HG03097 (cell line): ENCODE measurements around the gene SQSTM1.
"Not testable (repeated sequence)": the region's sequence is repeated elsewhere in the genome, so short reads cannot be mapped to it uniquely, and the experiment has no call there.

Source experiments
- ATAC-seq: cut with Tn5 transposase; IDR thresholded peaks from one replicate; pipeline ENCODE4 v1.9.1; 2021; ENCODE audit not compliant: unreplicated experiment, low FRiP score

The SQSTM1 gene

DNA sequence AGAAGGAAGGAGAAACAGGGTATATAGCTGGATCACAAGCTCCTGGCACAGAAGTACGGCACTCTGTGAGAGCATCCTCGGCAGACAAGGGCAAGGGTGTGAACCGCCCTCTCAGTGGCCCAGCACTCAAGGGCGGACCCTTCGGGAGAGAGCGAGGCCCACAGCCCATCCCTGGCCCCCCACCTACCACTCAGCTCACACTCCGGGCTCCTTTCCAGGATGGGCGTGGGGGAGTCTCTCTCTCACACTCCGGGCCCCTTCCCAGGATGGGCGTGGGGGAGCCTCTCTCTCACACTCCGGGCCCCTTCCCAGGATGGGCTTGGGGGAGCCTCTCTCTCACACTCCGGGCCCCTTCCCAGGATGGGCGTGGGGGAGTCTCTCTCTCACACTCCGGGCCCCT is 50.8 kb downstream of the SQSTM1 start:
- not testable (repeated sequence) for ATAC-seq

DNA sequence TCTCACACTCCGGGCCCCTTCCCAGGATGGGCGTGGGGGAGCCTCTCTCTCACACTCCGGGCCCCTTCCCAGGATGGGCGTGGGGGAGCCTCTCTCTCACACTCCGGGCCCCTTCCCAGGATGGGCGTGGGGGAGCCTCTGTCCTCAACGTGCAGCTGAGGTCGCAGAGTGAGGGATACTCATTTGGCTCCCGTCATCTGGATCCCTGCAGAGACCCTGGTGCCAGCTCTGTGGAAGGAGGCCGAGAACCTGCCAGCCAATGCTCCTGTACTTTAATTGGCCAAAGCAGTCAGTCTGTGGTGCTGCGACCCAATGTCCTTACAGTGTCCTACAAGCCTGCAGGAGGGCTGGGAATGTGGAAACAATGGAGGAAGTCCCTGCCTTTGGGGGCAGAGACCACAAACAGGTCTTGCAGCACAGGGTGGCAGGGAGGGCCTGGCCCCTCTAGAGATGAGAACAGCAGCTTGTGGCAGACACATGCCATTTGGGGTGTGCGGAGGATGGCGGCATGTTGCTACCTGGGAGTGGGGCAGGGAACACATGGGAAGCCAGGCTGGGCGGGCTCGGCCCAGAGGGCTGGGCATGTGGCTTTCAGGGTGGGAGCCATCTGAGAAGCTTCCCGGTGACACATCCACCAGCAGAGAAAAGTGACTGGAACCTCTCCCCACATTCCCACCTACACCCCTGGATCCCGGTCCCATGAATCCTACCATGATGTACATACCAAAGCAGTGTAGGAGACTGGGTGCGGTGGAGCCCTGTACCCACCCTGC is 51.5 kb downstream of the SQSTM1 start:
- no peak for ATAC-seq

DNA sequence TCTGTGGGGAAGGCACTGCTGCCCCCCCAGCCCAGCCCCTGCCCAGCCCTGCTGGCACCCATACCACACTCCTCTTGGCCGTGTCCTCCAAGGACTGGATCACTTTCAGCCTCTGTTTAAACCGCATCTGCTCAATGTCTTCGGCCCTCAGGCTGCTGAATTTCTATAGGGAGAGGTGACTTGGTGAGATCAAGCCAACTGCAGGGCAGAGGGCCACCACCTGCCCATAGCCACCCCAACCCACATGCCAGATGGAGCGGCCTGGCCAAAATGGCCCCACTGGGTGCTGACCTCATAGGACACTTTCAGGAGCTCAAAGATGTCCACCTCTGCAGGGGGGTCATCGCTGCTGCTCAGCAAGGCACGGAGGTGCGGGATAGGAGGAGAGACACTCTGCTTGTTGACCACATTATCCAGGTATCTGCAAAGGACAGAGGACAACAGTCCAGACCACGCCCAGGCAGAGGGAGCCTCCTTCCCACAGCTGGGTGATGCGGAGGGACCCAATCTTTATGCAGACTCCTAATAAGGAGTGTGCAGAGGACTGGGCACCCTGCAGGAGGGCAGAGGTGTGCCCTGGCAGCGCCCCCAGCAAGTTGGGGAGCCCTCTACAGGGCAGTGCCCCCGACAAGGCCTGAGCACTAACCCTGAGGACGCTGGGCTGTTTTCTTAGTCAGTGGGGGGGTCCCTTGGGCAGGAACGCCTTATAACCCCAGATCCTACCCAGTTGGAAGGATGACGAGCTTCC is 52.3 kb downstream of the SQSTM1 start:
- ATAC-seq, result no peak

DNA sequence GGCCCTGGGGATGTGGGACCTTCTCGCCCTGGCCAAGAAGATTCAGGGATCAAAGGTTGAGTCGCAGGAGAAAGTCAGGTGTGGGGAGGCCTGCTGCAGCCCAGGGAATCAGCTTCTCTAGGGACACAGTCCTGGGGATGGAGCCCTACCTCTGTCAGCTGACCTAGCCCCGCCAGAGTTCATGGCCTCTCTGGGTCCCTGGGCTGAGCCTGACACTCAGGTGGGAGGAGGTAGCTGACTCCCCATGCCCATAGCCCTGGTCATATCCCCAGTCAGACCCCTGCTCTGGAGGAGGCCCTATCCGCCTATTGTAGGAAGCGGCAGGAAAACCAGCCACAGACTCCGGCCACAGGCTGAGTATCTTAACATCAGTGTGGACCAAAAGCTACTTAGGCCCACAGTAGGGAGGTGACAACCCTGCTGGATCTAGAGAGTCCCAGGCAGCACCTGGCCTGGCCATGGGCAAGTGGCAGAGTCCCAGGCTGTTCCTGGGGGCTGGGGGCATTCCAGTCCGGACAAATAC is 52.9 kb downstream of the SQSTM1 start:
- ATAC-seq, result no peak

DNA sequence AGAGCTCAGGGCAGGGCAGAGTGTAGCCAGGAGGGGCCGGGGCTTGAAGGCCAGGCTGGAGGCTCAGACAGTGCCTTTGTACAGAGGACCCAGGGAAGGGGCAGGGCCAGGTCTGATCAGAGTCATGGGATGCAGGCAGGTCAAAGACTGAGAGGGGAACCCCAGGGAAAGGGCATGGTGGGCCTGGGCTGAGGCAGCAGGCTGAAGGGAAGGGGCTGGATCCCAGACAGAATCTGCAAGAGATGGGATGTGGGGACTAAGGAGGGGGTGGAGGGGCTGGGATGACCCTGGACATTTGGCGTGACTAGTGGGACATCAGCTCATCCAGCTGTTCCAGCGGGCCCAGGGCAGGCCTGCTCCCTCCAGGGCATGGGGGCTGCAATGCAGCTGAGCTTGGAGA is 53.4 kb downstream of the SQSTM1 start:
- ATAC-seq, result no peak

DNA sequence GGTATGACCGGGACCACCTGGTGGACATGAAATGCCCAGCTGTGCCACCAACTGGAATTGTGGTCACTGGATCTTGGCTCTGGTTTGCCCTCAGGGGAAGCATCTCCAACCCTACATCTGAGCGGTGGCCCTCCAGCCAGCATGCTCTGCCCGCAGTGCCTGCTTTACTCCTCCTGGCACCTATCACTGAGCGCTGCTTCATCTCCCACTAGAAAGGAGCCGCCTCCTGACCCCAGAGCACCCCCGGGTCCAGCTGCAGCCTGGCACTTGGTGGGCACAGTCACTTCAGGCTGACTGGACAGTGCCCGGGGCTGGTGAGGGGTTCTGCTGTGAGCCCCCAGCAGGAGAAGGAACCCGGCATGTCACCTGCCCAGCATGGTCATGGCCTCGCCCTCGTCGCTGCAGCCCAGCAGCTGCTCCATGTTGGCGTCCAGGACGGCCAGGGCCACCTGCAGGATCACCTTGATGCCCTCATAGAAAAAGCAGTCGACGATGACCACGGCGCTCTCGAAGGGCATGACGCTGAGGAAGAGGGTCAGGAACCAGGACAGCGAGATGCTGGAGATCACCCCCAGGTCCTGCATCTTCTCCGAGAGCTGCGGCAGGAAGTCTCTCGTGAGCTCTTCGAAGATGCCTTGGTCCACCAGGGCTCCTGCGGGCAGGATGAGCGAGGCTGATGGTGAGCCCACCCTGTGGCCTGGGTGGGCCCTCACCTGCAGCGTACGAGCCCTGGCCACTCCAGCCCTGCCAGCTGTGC is 54.0 kb downstream of the SQSTM1 start:
- ATAC-seq, result no peak

DNA sequence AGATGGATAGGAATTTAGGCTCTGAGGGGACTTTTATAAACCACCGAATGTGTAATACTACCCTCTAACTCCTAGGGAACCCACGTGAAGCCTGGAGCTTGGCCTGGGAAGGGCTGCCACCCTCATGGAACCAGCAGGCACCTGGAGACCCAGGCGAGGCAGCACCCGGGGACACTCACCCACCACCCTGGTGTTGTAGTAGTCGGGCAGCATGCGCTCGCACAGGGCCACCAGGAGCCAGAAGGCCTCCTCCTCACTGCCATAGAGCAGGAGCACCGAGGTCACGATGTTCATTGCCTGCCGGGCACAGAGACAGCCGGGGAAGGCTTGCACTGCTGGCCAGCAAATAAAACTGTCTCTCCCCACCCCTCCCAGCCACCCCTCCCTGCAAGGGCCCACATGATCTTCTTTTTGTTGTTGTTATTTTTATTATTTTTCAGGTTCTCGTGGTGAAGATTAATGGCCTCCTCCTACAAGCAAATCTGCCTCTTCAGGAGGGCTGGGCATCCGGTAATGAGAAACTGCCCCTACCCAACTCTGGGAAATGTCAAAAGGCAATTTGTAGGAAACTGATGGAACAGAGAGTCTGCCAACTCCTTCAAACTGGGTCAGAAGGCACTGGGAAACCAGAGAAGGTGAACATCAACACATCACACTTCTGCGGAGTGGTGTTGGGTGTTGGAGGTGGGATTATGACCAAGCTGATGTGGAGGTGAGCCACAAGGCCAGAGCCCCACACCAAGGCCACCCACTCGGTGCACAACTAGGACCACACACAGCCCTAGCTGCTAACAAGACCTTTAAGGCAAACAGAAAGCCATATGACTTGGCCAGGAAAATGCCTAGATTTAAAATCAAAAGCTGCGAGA is 55.3 kb downstream of the SQSTM1 start:
- ATAC-seq, result no peak

DNA sequence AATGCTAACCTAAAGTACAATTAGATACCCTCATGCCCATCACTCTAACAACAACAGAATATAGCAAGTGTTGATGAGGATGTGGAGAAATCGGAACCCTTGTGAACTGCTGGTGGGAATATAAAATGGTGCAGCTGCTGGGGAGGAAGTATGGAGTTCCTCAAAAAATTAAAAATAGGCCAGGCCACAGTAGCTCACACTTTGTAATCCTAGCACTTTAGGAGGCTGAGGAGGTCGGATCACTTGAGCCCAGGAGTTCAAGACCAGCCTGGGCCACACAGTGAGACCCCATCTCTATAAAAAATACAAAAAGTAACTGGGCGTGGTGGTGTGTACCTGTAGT is 55.9 kb downstream of the SQSTM1 start:
- ATAC-seq, result no peak

DNA sequence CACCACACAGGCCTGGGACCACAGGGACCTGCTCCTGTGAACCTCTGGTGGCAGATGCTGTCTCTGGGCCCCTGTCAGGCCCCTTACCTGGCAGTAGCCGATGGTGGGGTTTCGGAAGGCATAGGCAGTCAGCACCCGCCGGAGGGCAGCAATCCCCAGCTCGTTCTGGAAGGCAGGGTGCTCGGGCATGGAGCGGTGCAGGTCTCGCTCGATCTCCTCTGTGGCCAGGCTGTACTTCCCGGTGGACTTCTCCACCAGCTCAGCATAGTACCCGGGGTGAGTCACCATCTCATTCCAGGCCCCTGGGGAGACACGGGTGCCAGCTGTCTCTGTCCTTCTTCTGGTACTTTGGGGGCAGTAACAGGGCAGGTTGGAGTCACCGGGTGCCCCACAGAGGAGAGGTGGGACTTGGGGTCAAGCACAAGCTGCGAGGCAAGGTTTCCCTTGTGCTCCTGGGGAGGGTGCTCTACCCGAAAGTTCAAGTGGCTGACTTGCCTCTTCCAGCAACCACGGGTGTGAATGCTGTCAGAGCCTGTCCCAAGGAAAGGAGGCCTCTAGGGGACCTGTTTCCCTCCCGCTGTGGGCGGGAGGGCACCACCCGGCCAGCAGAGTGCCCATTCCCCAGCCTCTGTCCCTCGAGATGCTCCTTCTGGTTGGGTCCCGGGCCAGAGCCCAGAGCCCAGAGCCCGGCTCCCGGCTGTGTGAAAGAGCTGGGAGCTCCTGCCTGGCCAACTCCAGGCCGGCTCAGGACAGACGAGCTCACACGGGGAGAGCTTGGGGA is 57.7 kb downstream of the SQSTM1 start:
- no peak for ATAC-seq

DNA sequence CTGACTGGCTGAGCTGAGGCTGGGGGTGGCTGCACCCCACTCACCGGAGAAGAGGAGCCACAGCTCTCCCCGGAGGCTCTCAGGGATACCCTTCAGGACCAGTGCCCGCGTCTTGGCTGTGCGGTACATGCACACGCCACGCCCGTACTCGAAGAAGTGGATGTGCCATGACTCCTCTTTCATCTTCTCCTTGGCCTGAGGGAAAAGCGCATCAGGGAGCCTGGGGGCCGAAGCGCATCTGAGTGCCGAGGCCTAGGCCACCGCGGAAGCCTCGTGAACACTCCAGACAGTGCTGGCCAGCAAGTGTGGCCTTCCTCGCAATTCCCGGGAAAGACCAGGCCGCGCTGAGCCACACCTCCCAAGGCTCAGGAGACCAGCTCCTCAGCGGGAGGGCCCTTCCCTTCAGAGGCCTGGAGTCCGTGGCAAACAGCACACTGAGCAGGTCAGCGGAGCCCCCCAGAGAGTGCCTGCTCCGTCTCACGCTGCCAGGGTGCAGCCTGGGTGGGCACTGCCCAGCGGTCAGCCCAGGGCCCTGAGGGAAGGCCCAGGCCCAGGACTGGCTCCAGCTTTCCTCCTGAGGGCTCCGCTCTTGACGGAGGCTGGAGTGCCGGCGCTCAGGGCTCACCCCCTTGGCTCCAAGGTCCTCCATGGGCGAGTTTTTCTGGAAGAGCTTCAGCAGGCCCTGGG is 58.4 kb downstream of the SQSTM1 start:
- no peak for ATAC-seq

DNA sequence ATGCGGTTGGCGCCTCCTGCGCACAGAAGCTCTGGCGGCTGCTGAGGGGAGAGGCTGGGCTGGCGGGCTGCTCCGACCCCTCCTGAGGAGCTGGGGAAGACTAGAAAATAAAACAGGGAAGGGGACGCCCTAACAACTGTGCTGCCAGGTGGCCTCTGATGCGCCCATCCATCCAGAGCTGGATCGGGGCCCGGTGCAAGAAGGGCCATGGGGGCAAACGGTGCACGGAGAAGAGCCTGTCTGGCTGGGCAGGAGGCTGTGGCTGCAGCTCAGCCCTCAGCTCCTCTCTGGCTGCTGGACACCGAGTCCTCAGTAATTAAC is 58.9 kb downstream of the SQSTM1 start:
- ATAC-seq, result no peak

DNA sequence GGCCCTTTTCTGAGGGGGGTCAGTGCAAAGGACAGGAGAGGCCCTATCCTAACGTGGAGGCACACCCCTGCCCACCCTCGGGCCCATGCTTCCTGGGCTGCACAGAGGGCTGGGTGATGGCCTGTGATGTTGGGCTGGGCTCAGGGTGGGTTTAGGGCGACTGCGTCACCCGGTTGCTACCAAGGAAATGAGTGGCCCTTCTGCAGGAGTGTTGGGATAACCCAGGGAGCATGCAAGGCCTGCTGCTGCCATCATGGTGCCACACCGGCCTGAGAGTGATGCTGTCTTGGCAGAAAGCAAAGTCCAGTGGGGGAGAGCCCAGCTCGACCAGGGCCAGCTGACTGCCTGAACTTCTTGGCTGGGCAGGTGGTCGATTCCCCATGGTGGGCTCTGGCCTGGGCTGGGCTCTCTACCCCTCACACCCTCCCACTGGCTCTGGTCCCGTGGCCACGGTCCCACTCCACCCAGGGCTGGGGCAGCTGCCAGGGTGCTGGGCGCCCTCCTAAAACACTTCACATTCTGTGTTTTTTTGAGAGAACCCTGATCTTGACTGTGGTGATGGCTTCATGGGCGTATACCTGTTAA is 59.5 kb downstream of the SQSTM1 start:
- no peak for ATAC-seq

DNA sequence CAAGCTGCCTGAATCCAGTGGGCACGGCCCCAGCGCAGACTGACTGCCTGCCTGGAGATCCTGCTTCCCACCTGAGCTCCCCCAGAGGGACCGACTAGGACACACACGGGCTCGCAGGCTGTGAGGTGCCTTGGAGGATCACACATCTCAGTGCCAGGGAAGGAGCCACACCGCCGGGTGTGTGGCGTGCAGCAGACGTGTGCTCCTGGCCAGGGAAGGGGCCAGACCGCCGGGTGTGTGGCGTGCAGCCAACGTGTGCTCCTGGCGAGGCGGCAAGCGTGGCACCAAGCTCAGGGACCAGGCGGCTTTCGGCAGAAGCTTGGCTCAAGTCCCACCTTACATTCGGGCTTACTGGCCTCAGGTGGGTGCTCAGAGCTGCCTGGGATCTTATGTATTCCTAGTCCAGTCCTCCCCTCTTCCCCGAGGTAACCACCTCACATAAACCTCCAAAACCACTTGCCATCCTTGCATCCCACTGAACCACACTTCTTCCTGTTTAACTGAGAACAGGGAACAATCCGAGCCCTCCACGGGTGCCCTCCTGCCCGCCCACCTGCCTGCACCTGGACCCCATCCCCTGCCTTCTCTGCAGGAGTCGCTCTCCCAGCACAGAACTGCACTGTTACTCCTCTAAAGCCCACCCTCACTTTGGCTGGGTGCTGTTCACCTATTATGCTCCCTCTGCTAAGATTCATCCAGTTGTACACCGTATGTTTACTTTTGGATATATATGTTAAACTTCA is 60.3 kb downstream of the SQSTM1 start:
- no peak for ATAC-seq

DNA sequence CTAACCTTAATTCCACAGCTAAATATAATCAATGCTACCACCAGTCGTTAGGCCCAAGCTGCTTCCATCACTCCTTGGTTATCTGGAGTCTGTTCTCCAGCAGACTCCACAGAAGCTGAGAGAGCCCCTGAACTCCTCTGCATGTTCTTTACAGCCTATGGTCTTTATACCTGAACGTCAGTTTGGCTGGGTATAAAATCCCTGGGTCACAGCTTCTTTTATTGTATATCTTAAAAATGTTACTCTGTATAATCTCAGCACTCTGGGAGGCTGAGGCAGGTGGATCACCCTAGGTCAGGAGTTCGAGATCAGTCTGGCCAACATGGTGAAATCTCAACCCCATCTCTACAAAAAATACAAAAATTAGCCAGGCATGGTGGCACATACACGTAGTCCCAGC is 61.6 kb downstream of the SQSTM1 start:
- ATAC-seq, result no peak

DNA sequence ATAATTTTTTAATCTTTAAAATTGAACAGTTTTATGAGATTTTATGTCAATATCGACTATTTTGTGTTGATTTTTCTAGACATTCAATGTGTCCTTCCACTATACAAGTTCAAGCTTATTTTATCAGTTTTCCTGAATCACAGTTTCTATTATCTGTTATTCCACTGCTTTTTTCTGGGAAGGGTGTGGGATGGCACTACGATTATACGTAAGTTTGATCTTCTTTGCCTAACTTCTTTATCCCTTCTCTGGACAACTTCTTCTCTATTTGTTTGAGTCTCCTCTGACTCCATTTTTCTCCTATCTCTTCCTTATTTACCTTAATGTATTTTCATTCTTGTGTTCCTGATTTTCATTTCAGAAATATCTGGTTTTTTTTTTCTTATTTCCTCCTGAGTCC is 62.5 kb downstream of the SQSTM1 start:
- ATAC-seq, result no peak

DNA sequence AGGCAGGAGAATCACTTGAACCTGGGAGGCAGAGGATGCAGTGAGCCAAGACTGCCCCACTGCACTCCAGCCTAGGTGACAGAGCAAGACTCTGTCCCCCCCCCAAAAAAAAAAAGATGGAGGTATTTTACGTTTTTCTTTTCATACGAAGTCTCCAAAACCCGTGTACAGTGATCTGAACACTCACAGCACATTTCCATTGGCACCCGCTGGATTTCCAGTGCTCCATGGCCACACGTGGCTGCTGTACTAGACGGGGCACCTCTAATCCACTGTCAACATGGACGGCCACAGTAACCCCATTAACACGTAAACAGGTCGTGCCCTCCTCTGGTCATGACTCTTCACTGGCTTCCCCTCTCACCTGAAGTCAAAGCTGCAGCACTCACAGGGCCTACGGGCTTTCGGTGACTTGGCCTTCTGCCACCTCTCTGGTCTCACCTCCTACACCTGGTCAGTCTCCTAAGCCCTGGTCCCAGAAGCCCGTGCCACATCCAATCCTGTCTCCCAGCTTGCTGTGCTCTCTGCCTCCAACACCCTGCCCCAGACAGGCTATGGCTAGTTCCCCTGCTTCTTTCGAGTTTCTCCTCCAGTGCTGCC is 64.9 kb downstream of the SQSTM1 start:
- ATAC-seq, result no peak

DNA sequence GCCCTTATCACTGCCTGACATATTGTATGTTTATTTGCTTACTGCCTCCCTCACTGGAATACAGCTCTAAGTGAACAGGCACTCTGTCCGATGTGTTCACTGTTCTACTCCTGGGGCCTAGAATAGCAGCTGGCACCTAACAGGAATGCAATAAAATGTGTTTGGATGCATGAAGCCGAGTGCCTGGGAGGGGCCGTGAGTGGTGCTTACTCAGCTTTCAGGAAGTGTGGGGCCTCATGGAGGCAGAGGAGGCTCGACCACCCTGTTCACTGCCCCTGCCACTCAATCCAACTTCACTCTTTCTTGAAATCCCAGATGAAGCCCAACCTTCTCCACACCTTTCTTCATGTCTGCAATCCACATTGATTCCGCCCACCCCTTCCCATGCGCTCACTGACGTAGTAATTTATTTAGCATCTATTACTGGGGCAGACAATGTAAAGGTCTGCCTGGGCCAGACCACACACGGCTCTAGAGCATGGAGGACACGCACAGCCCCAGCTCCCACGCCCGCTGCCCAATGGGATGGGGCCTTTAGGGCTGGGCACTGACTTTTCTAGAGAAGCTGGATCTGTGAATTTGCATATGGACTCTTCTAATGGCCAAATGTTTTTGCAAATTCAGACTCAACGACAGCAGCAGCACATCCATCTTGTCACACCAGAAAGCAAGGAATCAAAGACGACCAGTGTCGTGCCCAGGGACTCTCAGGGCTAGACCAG is 65.6 kb downstream of the SQSTM1 start:
- ATAC-seq, result no peak
